ENCODE data around the gene CBY2.

- no peak for TF ChIP-seq EGR1 (IDR thresholded peaks at IDR 0.05; ENCODE audit: low read depth)
- TF ChIP-seq, protein P1, sequence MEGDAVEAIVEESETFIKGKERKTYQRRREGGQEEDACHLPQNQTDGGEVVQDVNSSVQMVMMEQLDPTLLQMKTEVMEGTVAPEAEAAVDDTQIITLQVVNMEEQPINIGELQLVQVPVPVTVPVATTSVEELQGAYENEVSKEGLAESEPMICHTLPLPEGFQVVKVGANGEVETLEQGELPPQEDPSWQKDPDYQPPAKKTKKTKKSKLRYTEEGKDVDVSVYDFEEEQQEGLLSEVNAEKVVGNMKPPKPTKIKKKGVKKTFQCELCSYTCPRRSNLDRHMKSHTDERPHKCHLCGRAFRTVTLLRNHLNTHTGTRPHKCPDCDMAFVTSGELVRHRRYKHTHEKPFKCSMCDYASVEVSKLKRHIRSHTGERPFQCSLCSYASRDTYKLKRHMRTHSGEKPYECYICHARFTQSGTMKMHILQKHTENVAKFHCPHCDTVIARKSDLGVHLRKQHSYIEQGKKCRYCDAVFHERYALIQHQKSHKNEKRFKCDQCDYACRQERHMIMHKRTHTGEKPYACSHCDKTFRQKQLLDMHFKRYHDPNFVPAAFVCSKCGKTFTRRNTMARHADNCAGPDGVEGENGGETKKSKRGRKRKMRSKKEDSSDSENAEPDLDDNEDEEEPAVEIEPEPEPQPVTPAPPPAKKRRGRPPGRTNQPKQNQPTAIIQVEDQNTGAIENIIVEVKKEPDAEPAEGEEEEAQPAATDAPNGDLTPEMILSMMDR (IDR thresholded peaks at IDR 0.05 in 2 of 3, conservative IDR thresholded peaks at IDR 0.05 in 1 of 3; ENCODE audit: borderline replicate concordance in 1 of 3, insufficient read depth in 1 of 3, low read depth in 2 of 3, low read length in 2 of 3): no peak
- no peak for TF ChIP-seq POLR2A (IDR thresholded peaks at IDR 0.05; ENCODE audit: borderline replicate concordance, extremely low read depth, insufficient read depth, insufficient read length)
- TF ChIP-seq EZH2 (IDR thresholded peaks at IDR 0.05): no peak
- TF ChIP-seq, protein P2, sequence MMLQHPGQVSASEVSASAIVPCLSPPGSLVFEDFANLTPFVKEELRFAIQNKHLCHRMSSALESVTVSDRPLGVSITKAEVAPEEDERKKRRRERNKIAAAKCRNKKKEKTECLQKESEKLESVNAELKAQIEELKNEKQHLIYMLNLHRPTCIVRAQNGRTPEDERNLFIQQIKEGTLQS (IDR thresholded peaks at IDR 0.05): no peak
- TF ChIP-seq POLR2AphosphoS5 (IDR thresholded peaks at IDR 0.05; ENCODE audit: low read depth, low read length): no peak
- no peak for TF ChIP-seq ELF1 (IDR thresholded peaks at IDR 0.05; ENCODE audit: borderline replicate concordance, low read depth)
- TF ChIP-seq YY1 (IDR thresholded peaks at IDR 0.05; ENCODE audit: extremely low read depth, insufficient replicate concordance, low read depth, low read length): no peak
- TF ChIP-seq ZFX (IDR thresholded peaks at IDR 0.05): no peak
- TF ChIP-seq REST (IDR thresholded peaks at IDR 0.05; ENCODE audit: low read depth): no peak
- no peak for TF ChIP-seq ZNF274 (IDR thresholded peaks at IDR 0.05; ENCODE audit: low read depth, low read length)
- TF ChIP-seq, protein P3, sequence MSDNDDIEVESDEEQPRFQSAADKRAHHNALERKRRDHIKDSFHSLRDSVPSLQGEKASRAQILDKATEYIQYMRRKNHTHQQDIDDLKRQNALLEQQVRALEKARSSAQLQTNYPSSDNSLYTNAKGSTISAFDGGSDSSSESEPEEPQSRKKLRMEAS (IDR thresholded peaks at IDR 0.05): no peak
- TF ChIP-seq CBX3 (IDR thresholded peaks at IDR 0.05; ENCODE audit: low read depth): no peak
These were observed 13.5 kb upstream of the CBY2 start for GRCh38 chr13:45688577-45688976.

All from HCT116 (cell line).